ENCODE results near the gene EYA4.

- no peak for TF ChIP-seq POLR2AphosphoS5 (IDR thresholded peaks at IDR 0.05; ENCODE audit: borderline replicate concordance, low read depth, low read length)
- no peak for TF ChIP-seq EZH2 (IDR thresholded peaks at IDR 0.05)
Observed at GRCh38 chr6:133447924-133448323, 206.8 kb downstream of the EYA4 start.

All from SK-N-MC (cell line).